ENCODE results near the gene PDPN. TPM values are rescaled to one million over a fixed set of nuclear protein-coding genes. Genes with fewer than 3 reads are reported as not detected.
A peak's percentile ranks its signal among the peaks of the same experiment; 100 is the strongest.
"Not testable (repeated sequence)": the region's sequence is repeated elsewhere in the genome, so short reads cannot be mapped to it uniquely, and the experiment has no call there.

Gene PDPN
- total and polyA plus RNA-seq, 5 donors from 2014 or later, result not detected

- Mint-ChIP-seq H3K27me3 (no peaks in the 10 kb centered on the region), H3K27ac (no peak overlapping the region), H3K36me3 (no peaks in the 10 kb centered on the region), H3K9me3 (no peaks in the 10 kb centered on the region), H3K4me1 (no peaks in the 10 kb centered on the region), H3K4me3 (no peak overlapping the region)
- H3K9me3 ChIP-seq (ENCODE audit: control insufficient read depth in 2 of 2, low read length in 2 of 2), result no peaks in the 10 kb centered on the region
- ATAC-seq (ENCODE audit: low read depth in 2 of 2) (no peak), DNase-seq (no peak)
- peaks cover 2% of the 10 kb centered on the region for H3K27me3 ChIP-seq (ENCODE audit: control insufficient read depth, insufficient read depth, low read length)
- no peak overlapping the region for H3K27ac ChIP-seq (ENCODE audit: insufficient read depth, low read length, poor library complexity, severe bottlenecking)
- H3K36me3 ChIP-seq (ENCODE audit: control insufficient read depth, insufficient read depth, low read length), result no peaks in the 10 kb centered on the region
- no peaks in the 10 kb centered on the region for H3K4me1 ChIP-seq (ENCODE audit: control insufficient read depth, insufficient read depth, low read length, poor library complexity, severe bottlenecking)
- H3K4me3 ChIP-seq (ENCODE audit: low read depth, low read length), result no peak overlapping the region
These were observed 27.3 kb upstream of the PDPN start for GRCh38 chr1:13556224-13556764.

GRCh38 chr1:13560541-13560940, 23.1 kb upstream of the PDPN start:
- H3K27ac ChIP-seq (ENCODE audit: insufficient read depth, low read length, poor library complexity, severe bottlenecking), result no peak overlapping the region
- ATAC-seq (ENCODE audit: low read depth in 2 of 2), result no peak
- H3K9me3 Mint-ChIP-seq, result peaks cover 0 to 3% (median 0%) of the 10 kb centered on the region in 7 donors
- H3K4me3 Mint-ChIP-seq, result no peak overlapping the region
- H3K27ac Mint-ChIP-seq, result no peak overlapping the region
- DNase-seq, result no peak
- H3K4me3 ChIP-seq (ENCODE audit: low read depth, low read length), result no peak overlapping the region
- H3K4me1 ChIP-seq (ENCODE audit: control insufficient read depth, insufficient read depth, low read length, poor library complexity, severe bottlenecking), result no peaks in the 10 kb centered on the region
- no peaks in the 10 kb centered on the region for H3K4me1 Mint-ChIP-seq
- H3K27me3 Mint-ChIP-seq, result peaks cover 4% of the 10 kb centered on the region
- H3K9me3 ChIP-seq (ENCODE audit: control insufficient read depth in 2 of 2, low read length in 2 of 2), result no peaks in the 10 kb centered on the region
- H3K27me3 ChIP-seq (ENCODE audit: control insufficient read depth, insufficient read depth, low read length), result peaks cover 2% of the 10 kb centered on the region
- H3K36me3 ChIP-seq (ENCODE audit: control insufficient read depth, insufficient read depth, low read length), result no peaks in the 10 kb centered on the region
- H3K36me3 Mint-ChIP-seq, result no peaks in the 10 kb centered on the region

GRCh38 chr1:13562981-13563380, 20.7 kb upstream of the PDPN start:
- not testable (repeated sequence) for H3K27me3 Mint-ChIP-seq; H3K4me1 Mint-ChIP-seq; H3K27ac Mint-ChIP-seq; ATAC-seq (ENCODE audit: low read depth in 2 of 2); H3K4me1 ChIP-seq (ENCODE audit: control insufficient read depth, insufficient read depth, low read length, poor library complexity, severe bottlenecking); H3K4me3 Mint-ChIP-seq; H3K27me3 ChIP-seq (ENCODE audit: control insufficient read depth, insufficient read depth, low read length); DNase-seq; H3K36me3 ChIP-seq (ENCODE audit: control insufficient read depth, insufficient read depth, low read length); H3K9me3 ChIP-seq (ENCODE audit: control insufficient read depth in 2 of 2, low read length in 2 of 2); H3K27ac ChIP-seq (ENCODE audit: insufficient read depth, low read length, poor library complexity, severe bottlenecking); H3K36me3 Mint-ChIP-seq; H3K9me3 Mint-ChIP-seq; H3K4me3 ChIP-seq (ENCODE audit: low read depth, low read length)

GRCh38 chr1:13564073-13564472, 19.6 kb upstream of the PDPN start:
- Mint-ChIP-seq H3K4me1 (no peaks in the 10 kb centered on the region), H3K9me3 (peaks cover 0 to 3% (median 0%) of the 10 kb centered on the region in 7 donors), H3K27ac (no peak overlapping the region), H3K4me3 (no peak overlapping the region), H3K27me3 (peaks cover 4% of the 10 kb centered on the region), H3K36me3 (no peaks in the 10 kb centered on the region)
- Histone ChIP-seq H3K36me3 (ENCODE audit: control insufficient read depth, insufficient read depth, low read length) (no peaks in the 10 kb centered on the region), H3K27me3 (ENCODE audit: control insufficient read depth, insufficient read depth, low read length) (no peaks in the 10 kb centered on the region), H3K4me3 (ENCODE audit: low read depth, low read length) (no peak overlapping the region), H3K27ac (ENCODE audit: insufficient read depth, low read length, poor library complexity, severe bottlenecking) (no peak overlapping the region), H3K4me1 (ENCODE audit: control insufficient read depth, insufficient read depth, low read length, poor library complexity, severe bottlenecking) (no peaks in the 10 kb centered on the region), H3K9me3 (ENCODE audit: control insufficient read depth in 2 of 2, low read length in 2 of 2) (no peaks in the 10 kb centered on the region)
- DNase-seq (no peak), ATAC-seq (ENCODE audit: low read depth in 2 of 2) (no peak)

GRCh38 chr1:13570435-13570834, 13.2 kb upstream of the PDPN start:
- H3K9me3 Mint-ChIP-seq; H3K36me3 ChIP-seq (ENCODE audit: control insufficient read depth, insufficient read depth, low read length); H3K27ac Mint-ChIP-seq; H3K36me3 Mint-ChIP-seq; DNase-seq; H3K4me3 Mint-ChIP-seq; H3K4me1 ChIP-seq (ENCODE audit: control insufficient read depth, insufficient read depth, low read length, poor library complexity, severe bottlenecking); ATAC-seq (ENCODE audit: low read depth in 2 of 2); H3K4me1 Mint-ChIP-seq; H3K9me3 ChIP-seq (ENCODE audit: control insufficient read depth in 2 of 2, low read length in 2 of 2); H3K27me3 ChIP-seq (ENCODE audit: control insufficient read depth, insufficient read depth, low read length); H3K27ac ChIP-seq (ENCODE audit: insufficient read depth, low read length, poor library complexity, severe bottlenecking); H3K4me3 ChIP-seq (ENCODE audit: low read depth, low read length): not testable (repeated sequence)
- H3K27me3 Mint-ChIP-seq, result peaks cover 12% of the 10 kb centered on the region

GRCh38 chr1:13570924-13571323, 12.7 kb upstream of the PDPN start:
- ATAC-seq (ENCODE audit: low read depth in 2 of 2) (no peak), DNase-seq (peak in 1 of 3 donors; percentile 6)
- Histone ChIP-seq H3K27ac (ENCODE audit: insufficient read depth, low read length, poor library complexity, severe bottlenecking) (no peak overlapping the region), H3K4me1 (ENCODE audit: control insufficient read depth, insufficient read depth, low read length, poor library complexity, severe bottlenecking) (no peaks in the 10 kb centered on the region), H3K9me3 (ENCODE audit: control insufficient read depth in 2 of 2, low read length in 2 of 2) (no peaks in the 10 kb centered on the region), H3K27me3 (ENCODE audit: control insufficient read depth, insufficient read depth, low read length) (no peaks in the 10 kb centered on the region), H3K4me3 (ENCODE audit: low read depth, low read length) (no peak overlapping the region), H3K36me3 (ENCODE audit: control insufficient read depth, insufficient read depth, low read length) (no peaks in the 10 kb centered on the region)
- no peaks in the 10 kb centered on the region for H3K36me3 Mint-ChIP-seq
- H3K27ac Mint-ChIP-seq, result no peak overlapping the region
- peaks cover 0 to 3% (median 0%) of the 10 kb centered on the region in 4 donors for H3K4me1 Mint-ChIP-seq
- H3K9me3 Mint-ChIP-seq, result no peaks in the 10 kb centered on the region
- peaks cover 12% of the 10 kb centered on the region for H3K27me3 Mint-ChIP-seq
- no peak overlapping the region for H3K4me3 Mint-ChIP-seq

- no peaks in the 10 kb centered on the region for H3K9me3 Mint-ChIP-seq
- DNase-seq (no peak), ATAC-seq (ENCODE audit: low read depth in 2 of 2) (no peak)
- Histone ChIP-seq H3K36me3 (ENCODE audit: control insufficient read depth, insufficient read depth, low read length) (no peaks in the 10 kb centered on the region), H3K9me3 (ENCODE audit: control insufficient read depth in 2 of 2, low read length in 2 of 2) (no peaks in the 10 kb centered on the region), H3K27me3 (ENCODE audit: control insufficient read depth, insufficient read depth, low read length) (no peaks in the 10 kb centered on the region), H3K4me1 (ENCODE audit: control insufficient read depth, insufficient read depth, low read length, poor library complexity, severe bottlenecking) (no peaks in the 10 kb centered on the region), H3K4me3 (ENCODE audit: low read depth, low read length) (no peak overlapping the region), H3K27ac (ENCODE audit: insufficient read depth, low read length, poor library complexity, severe bottlenecking) (no peak overlapping the region)
- H3K27ac Mint-ChIP-seq, result no peak overlapping the region
- H3K27me3 Mint-ChIP-seq, result peaks cover 13% of the 10 kb centered on the region
- H3K4me3 Mint-ChIP-seq, result no peak overlapping the region
- H3K4me1 Mint-ChIP-seq, result peaks cover 0 to 3% (median 0%) of the 10 kb centered on the region in 4 donors
- H3K36me3 Mint-ChIP-seq, result no peaks in the 10 kb centered on the region
These were observed 10.0 kb upstream of the PDPN start for GRCh38 chr1:13573586-13573985.

GRCh38 chr1:13576926-13577325, 6.7 kb upstream of the PDPN start:
- H3K9me3 ChIP-seq (ENCODE audit: control insufficient read depth in 2 of 2, low read length in 2 of 2), result no peaks in the 10 kb centered on the region
- no peak for ATAC-seq (ENCODE audit: low read depth in 2 of 2)
- no peak for DNase-seq
- peaks cover 5% of the 10 kb centered on the region for H3K27me3 ChIP-seq (ENCODE audit: control insufficient read depth, insufficient read depth, low read length)
- no peak overlapping the region for H3K27ac Mint-ChIP-seq
- H3K27ac ChIP-seq (ENCODE audit: insufficient read depth, low read length, poor library complexity, severe bottlenecking), result no peak overlapping the region
- H3K9me3 Mint-ChIP-seq, result no peaks in the 10 kb centered on the region
- H3K36me3 ChIP-seq (ENCODE audit: control insufficient read depth, insufficient read depth, low read length), result no peaks in the 10 kb centered on the region
- H3K4me1 Mint-ChIP-seq, result no peaks in the 10 kb centered on the region
- H3K27me3 Mint-ChIP-seq, result peaks cover 16% of the 10 kb centered on the region
- no peak overlapping the region for H3K4me3 Mint-ChIP-seq
- H3K4me1 ChIP-seq (ENCODE audit: control insufficient read depth, insufficient read depth, low read length, poor library complexity, severe bottlenecking), result no peaks in the 10 kb centered on the region
- no peak overlapping the region for H3K4me3 ChIP-seq (ENCODE audit: low read depth, low read length)
- no peaks in the 10 kb centered on the region for H3K36me3 Mint-ChIP-seq
